Suprapubic skin (tissue), 3 donors: Measurements from ENCODE around the gene GSK3A.

Experiments
- POLR2A ChIP-seq, 2 donors: fragments of 450-650 bp; IDR thresholded peaks; one replicate each; pipeline ENCODE4 v1.6.1; 2017; ENCODE audit warnings: antibody characterized with exemption in 2 of 2, mild to moderate bottlenecking in 2 of 2, moderate library complexity in 2 of 2
- TF ChIP-seq, protein P1 (sequence below), 2 donors: fragments of 200-600 bp in 1 of 2; fragments of 450-650 bp in 1 of 2; sonication (generic) in 1 of 2; IDR thresholded peaks; one replicate each; pipeline ENCODE4 v1.5.1; 2016 to 2019; ENCODE audit warnings: antibody characterized with exemption in 2 of 2, mild to moderate bottlenecking in 1 of 2, moderate library complexity in 1 of 2

DNA sequence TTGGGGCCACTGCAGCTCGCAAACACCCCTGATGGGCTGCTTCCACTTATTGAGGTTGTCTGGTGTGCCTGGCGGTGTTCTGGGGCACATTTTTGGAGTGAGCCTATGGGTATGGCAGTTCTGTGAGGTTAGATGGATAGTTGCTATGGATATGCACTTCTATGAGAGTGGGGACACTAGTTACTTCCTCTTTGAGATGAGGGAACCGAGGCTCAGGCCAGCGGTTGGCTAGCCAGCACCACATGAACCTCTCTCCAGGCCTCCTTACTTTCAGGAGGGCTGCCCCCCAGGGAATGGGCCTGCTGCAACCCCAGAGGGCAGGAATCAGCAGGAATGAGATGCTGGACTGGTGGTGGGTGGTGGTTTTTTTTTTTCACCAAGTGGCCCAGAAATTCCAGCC lies 46.0 kb upstream of the GSK3A start:
- TF ChIP-seq, protein P1, sequence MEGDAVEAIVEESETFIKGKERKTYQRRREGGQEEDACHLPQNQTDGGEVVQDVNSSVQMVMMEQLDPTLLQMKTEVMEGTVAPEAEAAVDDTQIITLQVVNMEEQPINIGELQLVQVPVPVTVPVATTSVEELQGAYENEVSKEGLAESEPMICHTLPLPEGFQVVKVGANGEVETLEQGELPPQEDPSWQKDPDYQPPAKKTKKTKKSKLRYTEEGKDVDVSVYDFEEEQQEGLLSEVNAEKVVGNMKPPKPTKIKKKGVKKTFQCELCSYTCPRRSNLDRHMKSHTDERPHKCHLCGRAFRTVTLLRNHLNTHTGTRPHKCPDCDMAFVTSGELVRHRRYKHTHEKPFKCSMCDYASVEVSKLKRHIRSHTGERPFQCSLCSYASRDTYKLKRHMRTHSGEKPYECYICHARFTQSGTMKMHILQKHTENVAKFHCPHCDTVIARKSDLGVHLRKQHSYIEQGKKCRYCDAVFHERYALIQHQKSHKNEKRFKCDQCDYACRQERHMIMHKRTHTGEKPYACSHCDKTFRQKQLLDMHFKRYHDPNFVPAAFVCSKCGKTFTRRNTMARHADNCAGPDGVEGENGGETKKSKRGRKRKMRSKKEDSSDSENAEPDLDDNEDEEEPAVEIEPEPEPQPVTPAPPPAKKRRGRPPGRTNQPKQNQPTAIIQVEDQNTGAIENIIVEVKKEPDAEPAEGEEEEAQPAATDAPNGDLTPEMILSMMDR (IDR thresholded peaks at IDR 0.05) = no peak
- no peak for TF ChIP-seq POLR2A (IDR thresholded peaks at IDR 0.05)
